Measurements from ENCODE around the gene LAPTM4A.

DNA sequence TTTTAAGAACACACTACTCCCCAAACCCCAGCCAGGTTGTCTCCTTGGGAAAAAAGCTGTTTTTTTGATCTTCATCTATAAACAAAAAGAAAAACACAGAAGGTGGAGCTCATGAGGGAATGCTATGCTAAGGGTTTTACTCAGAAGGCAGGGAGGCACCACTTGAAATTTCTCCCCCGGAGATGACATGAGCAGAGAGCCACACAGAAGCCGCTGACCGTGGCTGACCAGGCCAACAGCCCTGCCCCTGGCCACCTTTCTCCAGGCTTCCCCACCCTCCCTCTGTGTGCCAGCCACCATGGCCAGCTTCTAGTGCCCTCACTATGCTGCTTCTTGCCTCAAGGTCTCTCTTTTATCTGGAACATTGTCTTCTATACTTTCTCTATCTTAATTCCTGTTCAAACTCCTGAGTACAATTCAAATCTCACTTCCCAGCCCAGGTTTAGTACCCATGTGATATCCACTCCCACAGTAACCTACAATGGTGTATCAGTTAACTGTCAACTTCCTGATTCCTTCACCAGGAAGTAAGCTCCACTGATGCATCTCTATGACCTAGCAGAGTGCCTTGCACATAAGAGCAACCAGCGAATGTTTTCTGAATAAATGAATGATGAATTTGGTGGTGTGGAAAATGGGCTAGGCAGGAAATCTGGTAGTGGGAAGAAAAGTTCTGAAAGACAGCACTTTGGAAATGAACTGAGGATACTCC, 15.3 kb downstream of the LAPTM4A start:
- TF ChIP-seq, protein P1, sequence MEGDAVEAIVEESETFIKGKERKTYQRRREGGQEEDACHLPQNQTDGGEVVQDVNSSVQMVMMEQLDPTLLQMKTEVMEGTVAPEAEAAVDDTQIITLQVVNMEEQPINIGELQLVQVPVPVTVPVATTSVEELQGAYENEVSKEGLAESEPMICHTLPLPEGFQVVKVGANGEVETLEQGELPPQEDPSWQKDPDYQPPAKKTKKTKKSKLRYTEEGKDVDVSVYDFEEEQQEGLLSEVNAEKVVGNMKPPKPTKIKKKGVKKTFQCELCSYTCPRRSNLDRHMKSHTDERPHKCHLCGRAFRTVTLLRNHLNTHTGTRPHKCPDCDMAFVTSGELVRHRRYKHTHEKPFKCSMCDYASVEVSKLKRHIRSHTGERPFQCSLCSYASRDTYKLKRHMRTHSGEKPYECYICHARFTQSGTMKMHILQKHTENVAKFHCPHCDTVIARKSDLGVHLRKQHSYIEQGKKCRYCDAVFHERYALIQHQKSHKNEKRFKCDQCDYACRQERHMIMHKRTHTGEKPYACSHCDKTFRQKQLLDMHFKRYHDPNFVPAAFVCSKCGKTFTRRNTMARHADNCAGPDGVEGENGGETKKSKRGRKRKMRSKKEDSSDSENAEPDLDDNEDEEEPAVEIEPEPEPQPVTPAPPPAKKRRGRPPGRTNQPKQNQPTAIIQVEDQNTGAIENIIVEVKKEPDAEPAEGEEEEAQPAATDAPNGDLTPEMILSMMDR (optimal IDR thresholded peaks at IDR 0.05 in 1 of 3, IDR thresholded peaks at IDR 0.05 in 1 of 3, conservative IDR thresholded peaks at IDR 0.05 in 1 of 3; ENCODE audit: extremely low read depth in 1 of 3, insufficient read depth in 2 of 3, low read length in 3 of 3), result no peak
- TF ChIP-seq EZH2 (IDR thresholded peaks at IDR 0.05; ENCODE audit: low read length), result no peak

Data from keratinocyte (primary cell).